ENCODE results near the gene PAQR5.

DNA sequence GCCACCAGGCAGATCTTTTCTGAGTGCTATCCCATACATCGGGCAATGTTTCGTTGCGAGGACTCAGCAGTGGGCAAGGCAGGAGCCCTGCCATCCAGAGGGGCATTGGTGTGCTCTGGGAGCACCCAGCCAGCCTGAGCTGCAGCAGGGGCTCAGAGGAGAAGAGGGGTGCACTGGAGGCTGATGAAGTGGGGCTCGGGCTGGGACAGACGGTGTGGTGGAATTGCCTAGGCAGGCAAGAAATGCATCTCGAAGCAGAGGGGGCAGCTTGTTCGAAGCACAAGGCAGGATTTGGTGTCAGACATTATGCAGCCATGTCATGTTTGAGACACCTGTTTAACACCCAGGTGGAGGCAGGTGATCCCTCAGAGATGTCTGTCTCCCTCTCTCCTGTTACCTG, 19.3 kb downstream of the PAQR5 start:
- TF ChIP-seq, protein P1, sequence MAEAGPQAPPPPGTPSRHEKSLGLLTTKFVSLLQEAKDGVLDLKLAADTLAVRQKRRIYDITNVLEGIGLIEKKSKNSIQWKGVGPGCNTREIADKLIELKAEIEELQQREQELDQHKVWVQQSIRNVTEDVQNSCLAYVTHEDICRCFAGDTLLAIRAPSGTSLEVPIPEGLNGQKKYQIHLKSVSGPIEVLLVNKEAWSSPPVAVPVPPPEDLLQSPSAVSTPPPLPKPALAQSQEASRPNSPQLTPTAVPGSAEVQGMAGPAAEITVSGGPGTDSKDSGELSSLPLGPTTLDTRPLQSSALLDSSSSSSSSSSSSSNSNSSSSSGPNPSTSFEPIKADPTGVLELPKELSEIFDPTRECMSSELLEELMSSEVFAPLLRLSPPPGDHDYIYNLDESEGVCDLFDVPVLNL (CRISPR knock-in tag; IDR thresholded peaks at IDR 0.05; ENCODE audit: borderline replicate concordance, low read depth) = no peak
- TF ChIP-seq, protein P2, sequence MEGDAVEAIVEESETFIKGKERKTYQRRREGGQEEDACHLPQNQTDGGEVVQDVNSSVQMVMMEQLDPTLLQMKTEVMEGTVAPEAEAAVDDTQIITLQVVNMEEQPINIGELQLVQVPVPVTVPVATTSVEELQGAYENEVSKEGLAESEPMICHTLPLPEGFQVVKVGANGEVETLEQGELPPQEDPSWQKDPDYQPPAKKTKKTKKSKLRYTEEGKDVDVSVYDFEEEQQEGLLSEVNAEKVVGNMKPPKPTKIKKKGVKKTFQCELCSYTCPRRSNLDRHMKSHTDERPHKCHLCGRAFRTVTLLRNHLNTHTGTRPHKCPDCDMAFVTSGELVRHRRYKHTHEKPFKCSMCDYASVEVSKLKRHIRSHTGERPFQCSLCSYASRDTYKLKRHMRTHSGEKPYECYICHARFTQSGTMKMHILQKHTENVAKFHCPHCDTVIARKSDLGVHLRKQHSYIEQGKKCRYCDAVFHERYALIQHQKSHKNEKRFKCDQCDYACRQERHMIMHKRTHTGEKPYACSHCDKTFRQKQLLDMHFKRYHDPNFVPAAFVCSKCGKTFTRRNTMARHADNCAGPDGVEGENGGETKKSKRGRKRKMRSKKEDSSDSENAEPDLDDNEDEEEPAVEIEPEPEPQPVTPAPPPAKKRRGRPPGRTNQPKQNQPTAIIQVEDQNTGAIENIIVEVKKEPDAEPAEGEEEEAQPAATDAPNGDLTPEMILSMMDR (IDR thresholded peaks at IDR 0.05) = no peak
- TF ChIP-seq CREM (CRISPR knock-in tag; IDR thresholded peaks at IDR 0.05) = no peak
- TF ChIP-seq, protein P3, sequence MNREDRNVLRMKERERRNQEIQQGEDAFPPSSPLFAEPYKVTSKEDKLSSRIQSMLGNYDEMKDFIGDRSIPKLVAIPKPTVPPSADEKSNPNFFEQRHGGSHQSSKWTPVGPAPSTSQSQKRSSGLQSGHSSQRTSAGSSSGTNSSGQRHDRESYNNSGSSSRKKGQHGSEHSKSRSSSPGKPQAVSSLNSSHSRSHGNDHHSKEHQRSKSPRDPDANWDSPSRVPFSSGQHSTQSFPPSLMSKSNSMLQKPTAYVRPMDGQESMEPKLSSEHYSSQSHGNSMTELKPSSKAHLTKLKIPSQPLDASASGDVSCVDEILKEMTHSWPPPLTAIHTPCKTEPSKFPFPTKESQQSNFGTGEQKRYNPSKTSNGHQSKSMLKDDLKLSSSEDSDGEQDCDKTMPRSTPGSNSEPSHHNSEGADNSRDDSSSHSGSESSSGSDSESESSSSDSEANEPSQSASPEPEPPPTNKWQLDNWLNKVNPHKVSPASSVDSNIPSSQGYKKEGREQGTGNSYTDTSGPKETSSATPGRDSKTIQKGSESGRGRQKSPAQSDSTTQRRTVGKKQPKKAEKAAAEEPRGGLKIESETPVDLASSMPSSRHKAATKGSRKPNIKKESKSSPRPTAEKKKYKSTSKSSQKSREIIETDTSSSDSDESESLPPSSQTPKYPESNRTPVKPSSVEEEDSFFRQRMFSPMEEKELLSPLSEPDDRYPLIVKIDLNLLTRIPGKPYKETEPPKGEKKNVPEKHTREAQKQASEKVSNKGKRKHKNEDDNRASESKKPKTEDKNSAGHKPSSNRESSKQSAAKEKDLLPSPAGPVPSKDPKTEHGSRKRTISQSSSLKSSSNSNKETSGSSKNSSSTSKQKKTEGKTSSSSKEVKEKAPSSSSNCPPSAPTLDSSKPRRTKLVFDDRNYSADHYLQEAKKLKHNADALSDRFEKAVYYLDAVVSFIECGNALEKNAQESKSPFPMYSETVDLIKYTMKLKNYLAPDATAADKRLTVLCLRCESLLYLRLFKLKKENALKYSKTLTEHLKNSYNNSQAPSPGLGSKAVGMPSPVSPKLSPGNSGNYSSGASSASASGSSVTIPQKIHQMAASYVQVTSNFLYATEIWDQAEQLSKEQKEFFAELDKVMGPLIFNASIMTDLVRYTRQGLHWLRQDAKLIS (CRISPR knock-in tag; IDR thresholded peaks at IDR 0.05; ENCODE audit: borderline replicate concordance) = no peak

Measured in WTC11 (cell line).